GM19467 (cell line): ENCODE results near the gene ID2.
A peak's percentile ranks its signal among the peaks of the same experiment; 100 is the strongest.

Source experiments
- ATAC-seq: cut with Tn5 transposase; IDR thresholded peaks from one replicate; pipeline ENCODE4 v1.9.1; 2021; ENCODE audit warnings: mild to moderate bottlenecking, moderate library complexity; ENCODE audit not compliant: unreplicated experiment

ID2 gene, protein sequence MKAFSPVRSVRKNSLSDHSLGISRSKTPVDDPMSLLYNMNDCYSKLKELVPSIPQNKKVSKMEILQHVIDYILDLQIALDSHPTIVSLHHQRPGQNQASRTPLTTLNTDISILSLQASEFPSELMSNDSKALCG

DNA sequence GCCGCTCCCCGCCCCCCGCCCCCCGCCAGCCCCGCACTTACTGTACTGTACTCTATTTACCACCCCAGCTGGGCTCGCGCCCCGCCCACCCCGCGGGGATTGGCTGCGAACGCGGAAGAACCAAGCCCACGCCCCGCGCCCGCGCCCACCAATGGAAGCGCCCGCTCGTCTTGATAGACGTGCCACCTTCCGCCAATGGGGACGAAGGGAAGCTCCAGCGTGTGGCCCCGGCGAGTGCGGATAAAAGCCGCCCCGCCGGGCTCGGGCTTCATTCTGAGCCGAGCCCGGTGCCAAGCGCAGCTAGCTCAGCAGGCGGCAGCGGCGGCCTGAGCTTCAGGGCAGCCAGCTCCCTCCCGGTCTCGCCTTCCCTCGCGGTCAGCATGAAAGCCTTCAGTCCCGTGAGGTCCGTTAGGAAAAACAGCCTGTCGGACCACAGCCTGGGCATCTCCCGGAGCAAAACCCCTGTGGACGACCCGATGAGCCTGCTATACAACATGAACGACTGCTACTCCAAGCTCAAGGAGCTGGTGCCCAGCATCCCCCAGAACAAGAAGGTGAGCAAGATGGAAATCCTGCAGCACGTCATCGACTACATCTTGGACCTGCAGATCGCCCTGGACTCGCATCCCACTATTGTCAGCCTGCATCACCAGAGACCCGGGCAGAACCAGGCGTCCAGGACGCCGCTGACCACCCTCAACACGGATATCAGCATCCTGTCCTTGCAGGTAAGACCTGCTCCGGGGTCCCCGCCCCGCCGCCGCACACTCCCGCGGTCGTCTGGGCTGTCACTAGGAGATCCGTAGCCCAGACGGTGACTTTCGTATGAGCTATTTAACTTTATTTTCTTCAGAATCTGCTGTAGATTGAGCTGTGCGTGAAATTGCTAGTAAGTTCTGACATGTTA lies at the start of gene ID2:
Gene ID2 (plus strand): TSS at position 271 of the 907 bp plus-strand sequence. CDS start 110 bp downstream, at position 381.
- ATAC-seq: peak; percentile 60

DNA sequence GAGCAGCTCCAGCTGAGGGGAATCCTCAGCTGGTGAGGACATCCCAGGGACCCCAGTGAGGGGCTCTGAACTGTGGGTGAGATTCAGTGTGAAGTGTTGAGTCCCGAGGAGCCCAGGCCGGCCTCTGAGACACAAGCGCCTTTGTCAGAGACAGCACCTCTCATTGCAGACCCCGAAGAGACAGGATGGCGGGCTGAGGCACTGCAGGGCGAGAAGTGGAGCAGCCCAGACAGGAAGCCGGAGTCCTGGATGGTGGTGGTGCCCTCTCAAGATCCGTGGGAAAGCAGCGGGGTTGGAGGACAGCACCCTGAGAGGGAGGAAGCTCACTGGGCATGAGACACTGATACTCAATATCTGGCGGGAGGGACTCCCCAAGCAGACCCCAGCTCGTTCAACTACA lies 49.1 kb upstream of the ID2 start:
- ATAC-seq: no peak

DNA sequence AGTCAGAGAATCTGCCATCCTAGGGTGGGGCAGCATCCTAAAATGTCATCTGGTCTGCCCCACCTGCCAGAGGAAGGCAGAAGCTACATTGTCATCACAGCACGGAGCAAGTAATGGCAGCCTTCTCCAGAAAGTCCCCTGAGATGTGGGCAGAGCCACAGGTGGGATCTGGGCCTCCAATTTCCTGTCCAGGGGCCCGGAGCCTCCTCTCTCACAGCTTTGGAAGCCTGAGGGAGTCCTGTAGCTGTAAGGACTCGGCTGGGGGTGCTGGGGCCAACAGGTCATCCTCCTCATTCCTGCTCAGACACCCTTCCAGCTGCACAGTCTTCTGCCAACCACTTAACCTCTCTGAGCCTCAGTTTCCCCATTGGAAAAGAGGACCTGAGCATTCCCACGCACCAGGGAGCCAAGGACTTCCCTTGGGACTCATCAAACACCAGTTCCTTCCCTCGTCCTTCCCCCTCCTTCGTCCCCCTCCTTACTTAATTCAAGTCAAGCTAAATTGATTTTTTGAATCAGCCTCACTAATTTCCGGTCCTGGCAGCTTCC lies 48.6 kb upstream of the ID2 start:
- ATAC-seq: no peak

DNA sequence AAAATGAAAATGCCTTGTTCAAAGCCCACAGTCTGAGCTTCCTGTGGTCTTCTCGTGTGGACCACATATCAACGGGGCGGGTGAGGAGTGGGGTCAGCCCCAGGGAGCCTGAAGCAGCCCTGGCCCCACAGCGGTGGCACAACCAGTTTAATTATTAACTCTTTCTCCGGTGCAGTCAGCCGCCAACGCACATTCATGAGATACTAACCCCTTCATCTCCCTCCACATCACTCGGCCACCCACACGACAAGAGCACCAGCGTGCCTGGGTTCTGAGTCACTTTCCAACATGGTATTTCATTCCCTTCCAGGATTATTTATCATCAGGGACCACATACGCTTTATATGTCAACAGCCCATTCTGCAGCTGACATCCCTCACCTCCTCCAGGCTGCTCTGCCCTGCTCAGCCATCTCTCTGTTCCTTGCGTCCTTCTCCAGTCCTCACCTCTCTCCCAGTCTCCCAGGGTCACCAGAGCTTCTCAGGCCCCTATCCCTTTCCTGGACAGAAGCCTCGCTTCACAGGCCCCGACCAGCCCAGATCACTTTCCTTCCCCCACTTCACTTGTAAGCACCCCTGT lies 48.0 kb upstream of the ID2 start:
- no peak for ATAC-seq

DNA sequence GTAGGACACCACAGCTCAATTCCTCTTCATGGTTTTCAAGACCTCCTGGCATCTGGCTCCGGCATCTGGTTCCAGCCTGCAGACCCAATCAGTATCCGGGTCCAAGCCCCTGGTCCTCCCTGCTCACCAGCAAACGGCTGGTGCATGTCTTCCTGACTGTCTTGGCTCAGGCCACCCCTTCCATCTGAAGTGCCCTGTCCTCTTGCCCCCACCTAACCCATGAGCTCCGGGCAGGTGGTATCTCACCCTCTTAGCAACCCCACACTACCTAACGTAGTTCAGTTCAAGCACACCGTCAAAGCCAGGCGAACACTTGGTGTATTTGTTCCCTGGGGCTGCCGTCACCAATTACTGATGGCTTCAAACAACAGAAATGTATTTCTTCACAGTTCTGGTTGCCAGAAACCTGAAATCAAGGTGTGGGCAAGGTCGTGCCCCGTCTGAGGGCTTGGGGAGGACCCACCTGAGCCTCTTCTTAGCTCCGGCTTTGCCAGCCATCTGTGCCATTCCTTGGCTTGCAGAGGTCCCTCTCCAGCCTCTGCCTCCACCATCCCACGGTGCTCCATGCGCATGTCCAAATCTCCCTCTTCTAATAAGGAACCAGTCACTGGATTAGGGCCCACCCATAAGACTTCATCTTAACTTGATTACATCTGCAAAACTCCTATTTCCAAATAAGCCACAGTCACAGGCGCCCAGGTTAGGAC lies 47.2 kb upstream of the ID2 start:
- ATAC-seq: no peak

DNA sequence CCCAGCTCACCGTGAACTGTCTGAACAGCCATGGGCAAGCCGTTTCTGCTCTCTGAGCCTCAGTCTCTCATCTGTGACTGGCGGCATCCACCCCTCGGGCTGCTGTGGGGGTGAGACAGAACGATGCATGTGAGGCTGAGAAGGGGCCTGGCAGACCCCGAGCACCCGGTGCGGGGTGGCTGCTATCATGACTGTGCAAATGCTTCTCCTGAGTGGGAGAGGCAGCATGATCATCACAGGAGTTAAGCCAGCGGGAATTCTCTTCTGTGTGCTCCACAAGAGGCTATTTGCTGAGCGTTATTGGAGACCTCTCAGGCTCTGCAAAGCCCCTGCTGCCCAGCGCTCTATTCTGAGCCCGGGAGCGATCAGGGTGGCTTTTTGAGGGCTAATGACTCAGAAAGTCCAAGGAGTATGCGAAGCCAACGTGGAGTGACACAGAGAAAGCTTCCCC lies 45.8 kb upstream of the ID2 start:
- ATAC-seq: no peak

DNA sequence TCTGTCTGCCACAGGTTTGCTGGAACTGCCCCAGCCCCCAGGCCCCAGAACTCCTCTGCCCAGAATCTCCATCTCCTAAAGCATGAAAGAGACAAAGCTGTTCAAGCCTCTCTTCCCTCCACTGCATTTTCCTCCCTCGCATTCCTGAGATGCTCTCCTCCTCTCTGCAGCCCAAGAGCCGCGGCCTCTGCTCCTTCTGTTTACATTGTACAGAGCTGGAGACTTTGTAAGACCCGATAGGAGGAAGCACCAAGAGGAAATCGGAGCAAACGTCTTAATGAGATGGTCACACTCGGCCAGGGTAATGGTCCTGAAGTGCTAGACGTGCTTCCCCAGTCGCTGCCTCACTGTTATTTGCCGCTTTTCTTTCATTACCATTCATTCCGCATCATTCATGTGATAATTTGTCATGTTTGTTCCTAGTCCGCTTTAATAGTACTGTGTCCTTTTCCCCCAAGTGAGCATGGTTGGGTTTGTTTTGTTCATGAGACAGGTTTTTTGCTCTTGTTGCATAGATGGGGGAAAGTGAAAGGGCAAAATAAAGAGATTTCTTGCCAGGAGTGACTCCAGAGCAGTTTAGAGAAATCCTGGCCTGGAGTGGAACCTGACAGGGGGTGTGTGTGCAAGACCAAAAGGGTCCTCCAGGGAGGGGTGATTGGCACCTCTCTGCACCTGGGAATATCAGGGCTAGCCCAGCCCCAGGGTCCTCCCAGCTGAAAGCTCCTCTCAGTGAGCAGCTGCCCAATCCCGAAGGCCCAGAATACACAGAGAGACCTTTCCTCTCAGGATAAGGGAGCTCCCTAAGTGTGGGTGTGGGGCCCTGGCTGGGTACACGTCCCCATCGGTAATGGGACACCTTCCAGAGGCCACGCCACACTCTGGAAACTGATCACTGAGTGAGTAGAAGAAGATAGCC lies 44.9 kb upstream of the ID2 start:
- ATAC-seq: no peak

DNA sequence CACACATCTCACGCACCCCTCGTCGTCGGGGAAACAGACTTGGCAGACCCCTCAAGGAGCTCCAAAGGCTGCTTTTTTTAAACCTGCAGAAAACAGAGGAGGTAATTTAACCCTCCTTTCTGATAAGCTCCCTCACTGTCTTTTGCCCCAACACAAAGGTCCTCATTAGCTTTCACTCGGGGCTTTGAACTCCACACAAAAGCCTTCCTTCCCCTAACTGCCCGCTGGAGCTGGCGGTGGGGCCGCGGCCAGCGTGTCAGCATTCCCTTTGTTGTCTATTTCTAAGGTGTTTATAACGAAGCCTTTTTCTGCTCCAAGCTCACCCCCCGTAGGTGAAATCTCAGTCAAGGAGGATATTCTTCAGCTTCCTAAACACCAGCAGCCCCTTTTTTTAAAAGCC lies 43.5 kb upstream of the ID2 start:
- no peak for ATAC-seq

DNA sequence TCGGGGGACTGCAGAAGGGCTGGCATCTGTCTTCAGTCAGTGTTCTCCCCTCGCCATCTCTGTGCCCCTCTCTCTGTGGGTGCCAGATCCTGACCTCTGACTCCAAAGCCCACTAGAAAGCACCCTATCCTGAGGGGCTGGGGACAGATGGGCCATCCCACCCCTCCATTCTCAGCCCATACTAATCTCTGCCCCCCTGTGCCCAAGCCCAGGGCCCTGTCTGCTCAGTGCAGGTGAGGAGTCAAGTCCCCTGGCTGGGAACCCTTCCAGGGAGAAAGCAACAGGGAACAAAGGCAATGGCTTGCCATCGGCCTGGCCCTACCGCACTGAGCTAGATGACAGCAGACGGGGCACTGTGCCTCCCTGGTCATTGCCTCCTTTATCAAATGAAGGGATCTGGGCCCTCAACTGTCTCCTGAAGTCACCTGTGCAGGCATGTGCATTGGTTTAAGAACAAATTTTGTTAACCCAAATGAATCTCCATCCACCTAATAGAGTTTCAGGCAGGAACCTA lies 42.7 kb upstream of the ID2 start:
- ATAC-seq: no peak

DNA sequence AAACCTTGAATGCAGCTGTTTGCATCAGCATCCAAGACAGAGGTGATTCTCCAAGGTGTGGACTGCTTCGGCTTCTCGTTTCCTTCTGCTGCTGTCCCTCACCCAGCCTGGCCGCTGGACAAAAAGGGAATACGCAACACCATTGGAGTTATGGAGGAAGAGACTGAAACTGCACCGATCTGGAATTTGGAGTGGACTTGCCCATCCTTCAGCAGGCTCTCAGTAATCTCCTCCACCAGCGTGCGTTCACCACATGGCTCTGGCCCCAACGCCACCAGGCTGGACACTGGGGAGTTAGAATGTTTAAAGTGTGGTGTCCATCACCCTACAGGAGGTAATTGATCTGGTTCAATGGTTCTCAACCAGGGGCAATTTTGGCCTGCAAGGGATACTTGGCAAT lies 41.4 kb upstream of the ID2 start:
- ATAC-seq: no peak

DNA sequence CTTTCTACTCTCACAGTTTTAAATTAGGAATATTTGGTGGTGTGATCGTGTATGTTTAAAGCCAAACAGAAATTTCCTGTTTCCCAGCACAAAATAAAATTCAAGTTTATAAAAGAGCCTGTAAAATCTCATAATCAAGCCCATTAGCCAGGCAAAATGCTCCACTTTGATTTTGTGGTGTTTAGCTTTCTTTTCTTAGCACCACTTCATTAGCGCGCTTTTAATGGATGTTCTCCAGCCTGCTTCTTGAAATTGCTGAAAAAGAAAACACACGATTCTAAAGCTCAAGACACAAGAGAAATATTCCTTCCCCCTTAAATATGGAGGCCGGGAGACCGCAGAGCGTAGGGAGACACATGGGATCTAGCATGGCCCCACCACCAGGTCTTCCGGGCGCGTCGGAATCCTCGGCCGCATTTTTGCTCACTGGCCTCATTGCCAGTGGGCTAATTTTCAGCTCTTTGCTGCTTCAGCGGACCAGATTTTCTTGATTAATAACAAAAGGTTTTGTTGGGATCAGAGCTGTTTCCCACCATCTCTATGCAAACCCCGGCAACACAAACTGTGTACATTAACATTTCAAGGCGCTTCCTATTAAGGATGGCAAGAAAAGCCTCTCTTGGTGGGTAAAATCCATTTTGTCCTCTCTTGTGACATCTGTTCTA lies 40.4 kb upstream of the ID2 start:
- ATAC-seq: no peak

DNA sequence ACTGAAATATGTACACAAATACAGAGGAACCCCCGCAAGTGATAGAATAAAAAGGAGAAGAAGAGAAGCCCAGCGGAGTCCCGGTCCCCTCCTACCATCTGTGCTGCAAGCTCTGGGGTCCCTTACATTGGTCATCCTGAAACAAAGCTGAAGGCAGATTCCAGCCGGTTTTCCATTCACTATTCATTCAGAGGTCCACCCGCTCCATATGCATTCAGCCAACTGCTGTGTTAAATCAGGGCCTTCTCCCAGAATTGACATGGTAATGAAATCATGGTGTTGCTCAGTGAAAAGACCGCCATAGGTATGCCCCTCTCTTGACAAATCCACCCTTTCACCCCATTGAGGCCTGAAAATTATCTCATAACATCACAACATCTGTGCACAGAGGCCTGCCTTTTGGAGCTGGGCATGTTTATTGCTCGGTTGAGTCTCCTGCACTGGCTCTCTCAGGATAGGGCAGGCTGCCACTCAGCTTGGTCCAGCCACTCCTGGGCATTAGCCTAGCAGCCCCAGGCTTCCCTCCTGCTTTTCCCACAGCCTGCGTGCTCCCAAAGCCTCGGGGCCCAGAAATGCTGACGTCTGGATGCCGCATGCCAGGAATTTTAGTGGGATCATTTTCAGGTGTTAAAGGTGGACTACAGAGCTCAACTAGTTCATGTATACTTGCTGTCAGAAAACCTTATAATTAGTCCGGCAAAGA lies 39.3 kb upstream of the ID2 start:
- ATAC-seq: no peak

DNA sequence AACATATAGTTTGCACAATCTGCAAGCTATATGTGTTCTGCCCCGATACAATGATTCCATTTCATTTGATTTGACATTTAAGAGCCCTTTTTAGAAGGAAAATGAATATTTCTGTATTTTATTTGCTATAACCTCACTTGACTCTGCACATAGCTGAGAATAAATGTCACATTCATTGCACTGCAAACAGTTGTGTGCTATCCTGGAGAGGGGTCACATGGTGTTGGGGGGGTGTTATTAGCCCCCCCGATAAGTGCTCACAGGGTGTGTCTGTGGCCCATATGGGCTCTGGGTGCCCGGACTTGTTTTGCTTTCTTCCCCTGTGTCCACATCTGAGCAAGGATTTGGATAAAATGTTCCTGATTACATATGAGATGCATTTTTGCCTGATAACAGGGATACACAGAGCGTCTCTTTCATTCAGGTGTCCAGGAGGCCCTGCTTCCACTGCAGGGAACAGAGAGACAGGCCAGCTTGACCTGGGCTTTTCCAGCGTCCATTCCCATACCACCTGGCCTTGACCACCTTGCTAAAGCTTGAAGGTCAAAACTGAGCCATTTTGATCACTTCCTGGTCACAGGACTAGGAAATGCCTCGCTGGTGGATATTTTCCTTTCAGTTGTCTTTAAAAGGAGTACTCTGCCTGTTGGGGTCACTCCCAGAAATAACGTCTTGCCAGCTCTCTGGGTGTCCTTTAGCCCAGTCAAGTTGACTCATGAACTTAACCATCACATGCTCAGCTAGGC lies 38.4 kb upstream of the ID2 start:
- no peak for ATAC-seq

DNA sequence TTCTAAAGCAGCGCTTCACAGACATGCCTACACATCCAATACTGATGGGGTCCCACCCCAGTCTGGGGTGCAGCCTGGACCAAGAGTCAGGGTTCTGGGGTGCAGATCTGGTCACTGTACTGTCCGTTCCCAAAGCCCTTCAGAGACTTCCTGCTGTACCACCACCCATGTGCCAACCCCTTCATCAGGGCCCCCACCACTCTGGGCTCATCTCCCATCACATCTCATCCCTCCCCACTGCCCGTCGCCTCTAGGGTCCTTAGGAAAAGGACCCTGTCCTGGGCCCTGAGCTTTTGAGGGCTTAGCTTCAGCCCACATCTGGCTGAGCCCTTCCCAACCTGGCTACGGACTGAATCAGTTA lies 37.9 kb upstream of the ID2 start:
- ATAC-seq: no peak

DNA sequence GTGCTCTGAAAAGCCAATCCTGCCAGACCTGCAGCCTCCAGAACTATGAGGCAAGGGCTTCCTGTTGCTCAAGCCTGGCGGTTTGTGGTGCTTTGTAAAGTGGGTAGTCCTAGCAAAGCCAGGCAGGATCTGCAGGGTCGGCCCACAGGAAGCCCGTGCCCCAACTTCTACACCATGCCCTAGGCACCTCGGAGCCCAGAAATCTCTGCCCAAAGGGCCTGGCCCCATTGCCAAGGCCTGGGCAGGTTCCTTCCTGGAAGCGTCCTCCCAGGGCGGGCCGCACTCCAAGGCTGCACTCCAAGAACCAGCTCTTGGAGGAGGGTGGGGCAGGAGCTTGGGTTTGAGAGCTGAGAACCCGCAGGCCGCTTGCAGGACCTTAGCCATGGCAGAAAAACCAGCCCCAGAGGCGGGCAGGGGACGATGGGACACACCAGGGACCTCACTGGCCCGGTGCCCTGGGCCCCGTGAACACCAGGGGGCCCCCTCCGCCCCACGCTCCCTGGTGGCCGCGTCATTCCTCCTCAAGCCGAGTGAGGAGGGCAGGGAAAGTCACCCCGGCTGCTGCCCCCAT lies 37.2 kb upstream of the ID2 start:
- no peak for ATAC-seq

DNA sequence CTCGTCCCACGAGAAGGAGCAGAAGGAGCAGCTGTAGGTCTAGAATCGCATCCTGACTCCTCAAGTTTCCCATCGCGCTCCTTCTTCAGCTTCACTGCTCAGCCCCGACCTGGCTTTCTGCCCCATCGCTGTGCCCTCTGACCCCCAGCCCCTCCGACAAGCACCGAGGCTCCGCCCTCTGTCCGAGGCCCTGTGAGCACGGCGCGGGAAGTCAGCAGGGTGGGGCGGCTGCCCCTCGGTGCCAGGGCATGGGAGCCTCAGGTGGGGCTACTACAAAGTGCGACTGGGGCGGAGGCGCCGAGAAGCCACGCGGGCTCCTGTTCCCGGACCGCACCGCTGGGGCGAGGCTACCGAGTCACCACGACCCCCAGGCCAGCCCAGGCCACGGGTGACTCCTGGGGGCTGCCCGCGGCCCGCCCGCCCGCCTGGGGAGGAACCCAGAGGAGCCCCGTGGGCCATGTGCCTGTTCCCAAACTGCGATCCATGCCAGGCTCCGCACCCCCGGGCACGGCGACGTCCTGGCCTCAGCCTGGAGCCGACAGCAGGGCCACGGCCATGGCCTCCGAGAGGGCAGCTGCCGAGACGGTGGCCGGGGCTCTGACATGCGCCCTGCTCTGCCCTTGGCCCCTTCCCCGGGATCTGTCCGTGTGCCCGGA lies 36.6 kb upstream of the ID2 start:
- ATAC-seq: no peak

DNA sequence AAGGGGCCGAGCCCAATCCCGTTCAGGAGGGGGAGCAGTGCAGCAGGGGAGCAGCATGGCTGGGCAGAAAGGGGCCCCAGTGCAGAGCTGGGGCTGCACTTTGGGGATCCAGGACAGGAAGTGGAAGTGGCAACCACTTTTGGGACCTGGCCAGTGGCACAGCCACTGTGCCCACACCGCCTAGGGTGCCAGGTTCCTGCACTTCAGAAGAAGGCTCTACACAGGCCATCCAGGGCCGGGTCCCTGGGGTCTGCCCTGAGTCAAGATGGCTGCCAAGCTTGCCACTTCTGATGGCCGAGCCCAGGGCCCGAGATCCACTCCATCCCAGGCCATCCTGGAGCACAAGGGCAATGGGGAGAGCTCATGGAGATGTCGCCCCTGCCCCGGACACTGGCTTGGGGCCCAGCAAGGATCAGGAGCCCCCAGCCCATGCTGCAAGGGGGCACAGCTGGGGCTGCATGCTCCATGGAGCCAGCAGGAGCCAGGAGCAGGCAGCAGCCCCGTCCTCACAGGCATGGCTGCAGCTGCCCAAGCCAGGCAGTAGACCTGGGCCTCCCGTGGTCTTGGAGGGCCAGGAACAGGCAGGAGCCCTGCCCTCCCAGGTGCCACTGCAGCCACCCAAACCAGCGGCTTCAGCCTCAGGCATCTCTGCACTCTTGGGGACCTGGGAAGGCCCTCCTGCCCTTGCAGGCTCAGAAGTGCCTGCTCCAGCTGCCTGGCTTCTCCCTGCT lies 35.0 kb upstream of the ID2 start:
- no peak for ATAC-seq
